Measurements from ENCODE around the gene PPBP.

The PPBP gene

DNA sequence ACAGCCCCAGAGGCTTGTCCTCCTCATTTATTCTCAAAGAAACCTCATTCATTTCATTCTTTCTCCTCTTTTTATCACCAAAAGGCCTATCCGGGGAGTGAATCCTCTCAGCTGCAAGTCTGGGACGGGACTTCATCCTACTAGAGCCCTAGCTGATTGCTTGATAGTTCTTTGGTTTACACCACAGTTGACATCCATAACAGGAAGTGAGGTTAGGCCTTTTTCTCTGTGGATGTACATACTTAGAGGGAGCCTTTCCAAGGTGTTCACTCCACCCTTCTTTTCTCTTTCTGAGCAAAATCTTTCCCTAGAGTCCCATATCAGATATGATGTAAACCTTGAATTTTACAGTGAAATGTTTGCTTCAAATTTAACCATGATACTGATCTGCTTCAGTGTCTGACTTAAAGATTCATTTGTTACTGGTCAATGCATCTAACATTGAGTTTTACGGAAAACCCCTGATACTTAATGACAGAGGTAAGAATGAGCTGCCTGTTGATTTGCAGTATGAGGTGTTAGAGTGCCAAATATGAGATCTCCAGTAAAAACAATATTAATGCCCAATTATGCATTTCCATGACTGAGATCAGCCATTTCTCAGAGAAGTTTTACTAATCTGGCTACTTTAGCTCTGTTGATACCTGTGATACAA lies 27.3 kb upstream of the PPBP start:
- H3K9ac ChIP-seq (ENCODE audit: low read depth, low read length), result no peak overlapping the region
- H3K9me3 ChIP-seq (replicated peaks; ENCODE audit: low read length), result no peaks in the 10 kb centered on the region
- H3K27me3 ChIP-seq (ENCODE audit: control insufficient read depth, insufficient read depth, low read length), result no peaks in the 10 kb centered on the region
- no peak overlapping the region for H3K4me3 ChIP-seq (ENCODE audit: low read length)
- H3K4me2 ChIP-seq (ENCODE audit: low read length), result no peak overlapping the region
- H3K4me1 ChIP-seq (ENCODE audit: control insufficient read depth, insufficient read depth, low read length), result no peaks in the 10 kb centered on the region
- H3K36me3 ChIP-seq (ENCODE audit: insufficient read depth, low read length), result no peaks in the 10 kb centered on the region

DNA sequence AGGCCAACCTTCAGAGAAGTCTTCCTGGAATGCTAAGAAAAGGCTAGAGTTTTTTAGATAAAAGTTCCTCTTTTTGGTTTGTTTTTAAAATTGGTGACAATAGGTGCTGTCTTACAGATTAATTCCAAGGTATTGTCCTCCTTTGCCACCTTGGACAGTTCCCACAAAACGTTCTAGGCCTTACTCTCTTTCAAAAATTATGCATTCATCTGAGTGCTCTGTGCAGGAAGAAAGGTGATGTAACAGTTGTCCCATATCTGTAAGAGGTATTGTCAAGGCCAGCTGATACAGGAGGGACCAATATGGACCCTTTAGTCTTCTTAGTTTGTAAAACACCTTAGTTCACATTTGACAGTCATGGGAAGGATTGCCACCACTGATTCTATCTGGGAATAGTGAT lies 26.3 kb upstream of the PPBP start:
- no peak overlapping the region for H3K9ac ChIP-seq (ENCODE audit: low read depth, low read length)
- no peak overlapping the region for H3K4me3 ChIP-seq (ENCODE audit: low read length)
- no peak overlapping the region for H3K4me2 ChIP-seq (ENCODE audit: low read length)
- H3K9me3 ChIP-seq (replicated peaks; ENCODE audit: low read length), result no peaks in the 10 kb centered on the region
- H3K4me1 ChIP-seq (ENCODE audit: control insufficient read depth, insufficient read depth, low read length), result no peaks in the 10 kb centered on the region
- H3K27me3 ChIP-seq (ENCODE audit: control insufficient read depth, insufficient read depth, low read length), result no peaks in the 10 kb centered on the region
- no peaks in the 10 kb centered on the region for H3K36me3 ChIP-seq (ENCODE audit: insufficient read depth, low read length)

DNA sequence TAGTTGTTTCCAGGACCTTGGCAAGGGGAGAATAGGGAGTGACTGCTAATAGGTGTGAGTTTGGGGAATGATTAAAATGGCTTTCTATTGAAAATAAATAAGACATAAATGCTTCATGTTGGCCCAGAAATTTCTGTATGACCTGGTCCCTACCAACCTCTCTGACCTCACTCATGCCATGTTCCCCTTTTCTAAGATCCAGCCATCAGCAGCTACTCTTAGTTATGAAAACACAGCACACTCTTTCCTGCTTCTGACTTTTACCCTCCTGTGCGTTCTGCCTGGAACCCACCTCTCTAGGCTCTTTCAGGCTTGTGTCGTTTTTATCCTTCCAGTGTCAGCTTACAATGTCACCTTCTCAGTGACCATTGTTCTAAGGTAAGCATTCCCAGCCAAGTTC lies 25.3 kb upstream of the PPBP start:
- no peaks in the 10 kb centered on the region for H3K27me3 ChIP-seq (ENCODE audit: control insufficient read depth, insufficient read depth, low read length)
- H3K9me3 ChIP-seq (replicated peaks; ENCODE audit: low read length), result no peaks in the 10 kb centered on the region
- H3K36me3 ChIP-seq (ENCODE audit: insufficient read depth, low read length), result no peaks in the 10 kb centered on the region

DNA sequence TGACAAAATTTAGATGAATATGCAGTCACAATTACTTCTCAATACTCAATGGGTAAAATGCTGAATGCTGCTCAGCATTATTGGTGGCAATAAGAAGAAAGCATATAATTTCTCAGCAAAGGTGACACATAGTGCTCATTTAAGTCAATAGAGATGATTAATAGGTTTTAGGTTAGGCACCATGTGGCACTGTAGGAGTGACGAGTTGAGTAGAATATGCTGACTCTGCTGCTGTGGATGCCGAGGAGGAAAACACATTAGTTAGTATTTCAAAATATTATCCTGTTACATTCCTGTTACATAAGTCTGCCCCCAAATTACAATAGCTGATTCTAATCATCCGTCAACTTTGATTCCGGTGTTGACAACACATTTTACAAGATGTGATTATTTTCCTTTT lies 24.1 kb upstream of the PPBP start:
- Histone ChIP-seq H3K36me3 (ENCODE audit: insufficient read depth, low read length) (no peaks in the 10 kb centered on the region), H3K9ac (ENCODE audit: low read depth, low read length) (no peak overlapping the region), H3K4me3 (ENCODE audit: low read length) (no peak overlapping the region), H3K4me1 (ENCODE audit: control insufficient read depth, insufficient read depth, low read length) (peaks cover 2% of the 10 kb centered on the region), H3K4me2 (ENCODE audit: low read length) (no peak overlapping the region), H3K9me3 (replicated peaks; ENCODE audit: low read length) (no peaks in the 10 kb centered on the region), H3K27me3 (ENCODE audit: control insufficient read depth, insufficient read depth, low read length) (no peaks in the 10 kb centered on the region)

More for the DNA sequence above, 25.3 kb upstream of the PPBP start:
- Histone ChIP-seq H3K4me3 (ENCODE audit: low read length) (no peak overlapping the region), H3K4me2 (ENCODE audit: low read length) (no peak overlapping the region), H3K4me1 (ENCODE audit: control insufficient read depth, insufficient read depth, low read length) (no peaks in the 10 kb centered on the region), H3K9ac (ENCODE audit: low read depth, low read length) (no peak overlapping the region)

DNA sequence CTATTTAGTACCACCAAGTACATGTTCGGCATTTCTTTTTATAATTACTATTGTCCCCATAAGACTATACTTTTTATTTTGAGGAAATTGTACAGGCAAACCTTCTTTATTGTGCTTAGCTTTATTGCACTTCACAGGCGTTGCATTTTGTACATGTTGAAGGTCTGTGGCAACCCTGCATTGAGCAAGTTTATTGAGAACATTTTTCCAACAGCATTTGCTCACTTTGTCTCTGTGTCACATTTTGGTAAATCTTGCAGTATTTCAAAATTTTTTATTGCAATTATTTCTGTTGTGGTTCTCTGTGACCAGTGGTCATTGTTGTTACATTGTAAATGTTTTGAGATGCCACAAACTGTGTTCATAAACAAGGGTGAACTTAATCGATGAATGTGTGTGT lies 21.3 kb upstream of the PPBP start:
- Histone ChIP-seq H3K4me1 (ENCODE audit: control insufficient read depth, insufficient read depth, low read length) (peaks cover 28% of the 10 kb centered on the region), H3K36me3 (ENCODE audit: insufficient read depth, low read length) (no peaks in the 10 kb centered on the region), H3K27me3 (ENCODE audit: control insufficient read depth, insufficient read depth, low read length) (no peaks in the 10 kb centered on the region), H3K9ac (ENCODE audit: low read depth, low read length) (no peak overlapping the region), H3K9me3 (replicated peaks; ENCODE audit: low read length) (no peaks in the 10 kb centered on the region), H3K4me2 (ENCODE audit: low read length) (no peak overlapping the region), H3K4me3 (ENCODE audit: low read length) (no peak overlapping the region)

DNA sequence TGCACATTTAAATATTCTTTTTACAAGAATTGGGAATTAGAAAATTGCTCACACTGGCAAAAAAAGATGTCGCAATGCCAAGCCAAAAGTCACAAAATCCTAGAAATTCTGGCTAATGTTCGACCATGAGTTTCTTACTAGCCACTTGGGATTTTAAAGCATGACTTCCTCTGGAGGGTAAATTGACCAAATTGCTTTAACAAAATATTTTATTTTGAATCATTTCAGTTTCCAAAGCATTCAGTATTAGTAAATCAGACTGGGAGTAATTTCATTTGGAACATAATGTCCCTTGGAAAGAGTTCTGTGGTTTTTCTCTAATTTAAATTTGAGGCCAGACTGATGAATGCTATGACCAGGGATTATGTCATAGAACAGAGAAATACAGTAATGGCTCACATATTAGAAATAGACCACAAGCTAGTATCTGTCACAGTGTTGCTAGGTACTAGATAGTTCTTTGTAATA lies 18.1 kb upstream of the PPBP start:
- Histone ChIP-seq H3K36me3 (ENCODE audit: insufficient read depth, low read length) (no peaks in the 10 kb centered on the region), H3K27me3 (ENCODE audit: control insufficient read depth, insufficient read depth, low read length) (no peaks in the 10 kb centered on the region), H3K4me1 (ENCODE audit: control insufficient read depth, insufficient read depth, low read length) (peaks cover 33% of the 10 kb centered on the region), H3K9ac (ENCODE audit: low read depth, low read length) (peak overlapping the region; percentile 87), H3K4me2 (ENCODE audit: low read length) (peak overlapping the region; percentile 71), H3K9me3 (replicated peaks; ENCODE audit: low read length) (no peaks in the 10 kb centered on the region), H3K4me3 (ENCODE audit: low read length) (peak overlapping the region; percentile 35)

DNA sequence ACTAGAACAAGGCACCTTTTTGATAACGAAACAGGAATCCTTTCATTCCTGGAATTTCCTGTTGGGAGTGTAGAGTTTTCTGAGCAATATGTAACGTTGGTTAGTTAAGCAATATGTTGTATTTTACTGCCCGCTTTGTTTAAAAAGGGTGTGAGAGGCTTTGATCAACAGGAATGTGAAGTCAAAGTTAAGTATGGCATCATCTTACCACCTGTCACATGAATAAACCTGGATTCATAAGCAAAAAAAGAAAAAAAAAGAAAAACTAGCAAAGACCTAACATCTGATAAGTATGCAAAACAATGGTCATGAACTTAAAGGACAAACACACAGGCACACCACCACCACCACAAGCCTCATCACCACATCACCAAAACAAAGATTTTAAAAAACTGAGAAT lies 17.5 kb upstream of the PPBP start:
- peak overlapping the region; percentile 87 for H3K9ac ChIP-seq (ENCODE audit: low read depth, low read length)
- H3K4me2 ChIP-seq (ENCODE audit: low read length), result peak overlapping the region; percentile 67
- no peaks in the 10 kb centered on the region for H3K27me3 ChIP-seq (ENCODE audit: control insufficient read depth, insufficient read depth, low read length)
- H3K9me3 ChIP-seq (replicated peaks; ENCODE audit: low read length), result no peaks in the 10 kb centered on the region
- H3K36me3 ChIP-seq (ENCODE audit: insufficient read depth, low read length), result no peaks in the 10 kb centered on the region
- H3K4me1 ChIP-seq (ENCODE audit: control insufficient read depth, insufficient read depth, low read length), result peaks cover 33% of the 10 kb centered on the region
- peak overlapping the region; percentile 35 for H3K4me3 ChIP-seq (ENCODE audit: low read length)

DNA sequence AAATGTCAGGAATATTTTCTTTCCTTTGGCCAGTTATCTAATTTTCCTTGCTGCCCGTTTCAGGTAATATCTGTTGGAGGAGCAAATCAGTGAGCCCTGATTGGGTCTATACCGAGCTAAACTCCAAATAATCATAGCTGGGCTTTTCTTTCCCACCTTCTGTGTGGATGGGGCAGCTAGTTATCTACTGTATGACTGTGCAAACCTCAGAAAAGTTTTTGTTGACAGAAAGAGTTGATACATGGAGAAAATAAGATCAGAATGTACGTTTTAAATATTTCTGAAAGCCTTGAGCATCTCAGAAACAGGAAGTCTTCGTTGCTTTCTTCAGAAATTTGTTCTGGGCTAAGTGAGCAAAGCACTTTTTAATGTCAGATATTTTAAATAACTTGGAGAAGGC lies 16.7 kb upstream of the PPBP start:
- Histone ChIP-seq H3K9ac (ENCODE audit: low read depth, low read length) (peak overlapping the region; percentile 87), H3K4me2 (ENCODE audit: low read length) (peak overlapping the region; percentile 67), H3K9me3 (replicated peaks; ENCODE audit: low read length) (no peaks in the 10 kb centered on the region), H3K4me1 (ENCODE audit: control insufficient read depth, insufficient read depth, low read length) (peaks cover 33% of the 10 kb centered on the region), H3K4me3 (ENCODE audit: low read length) (no peak overlapping the region), H3K27me3 (ENCODE audit: control insufficient read depth, insufficient read depth, low read length) (no peaks in the 10 kb centered on the region), H3K36me3 (ENCODE audit: insufficient read depth, low read length) (no peaks in the 10 kb centered on the region)

DNA sequence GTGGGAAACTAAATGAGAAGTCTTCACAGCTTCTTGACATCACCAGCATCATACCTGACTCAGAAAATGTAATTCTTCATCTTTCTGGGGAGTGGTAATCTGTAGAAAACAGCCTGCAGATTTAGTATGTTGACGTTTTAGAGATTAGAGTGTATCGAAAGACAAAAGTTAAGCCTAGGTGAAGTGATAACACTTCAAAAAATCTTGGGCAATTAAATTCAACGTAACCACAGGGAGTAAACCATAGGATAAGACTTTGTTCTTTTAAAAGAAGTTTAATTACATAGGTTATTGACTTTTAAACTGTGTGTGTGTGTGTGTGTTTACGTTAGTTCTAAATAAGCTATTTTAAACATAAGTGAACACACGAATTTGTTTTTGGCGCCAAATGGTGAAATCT lies 12.3 kb upstream of the PPBP start:
- Histone ChIP-seq H3K4me1 (ENCODE audit: control insufficient read depth, insufficient read depth, low read length) (peaks cover 26% of the 10 kb centered on the region), H3K36me3 (ENCODE audit: insufficient read depth, low read length) (no peaks in the 10 kb centered on the region), H3K4me2 (ENCODE audit: low read length) (no peak overlapping the region), H3K27me3 (ENCODE audit: control insufficient read depth, insufficient read depth, low read length) (no peaks in the 10 kb centered on the region), H3K9ac (ENCODE audit: low read depth, low read length) (no peak overlapping the region), H3K4me3 (ENCODE audit: low read length) (no peak overlapping the region), H3K9me3 (replicated peaks; ENCODE audit: low read length) (no peaks in the 10 kb centered on the region)

DNA sequence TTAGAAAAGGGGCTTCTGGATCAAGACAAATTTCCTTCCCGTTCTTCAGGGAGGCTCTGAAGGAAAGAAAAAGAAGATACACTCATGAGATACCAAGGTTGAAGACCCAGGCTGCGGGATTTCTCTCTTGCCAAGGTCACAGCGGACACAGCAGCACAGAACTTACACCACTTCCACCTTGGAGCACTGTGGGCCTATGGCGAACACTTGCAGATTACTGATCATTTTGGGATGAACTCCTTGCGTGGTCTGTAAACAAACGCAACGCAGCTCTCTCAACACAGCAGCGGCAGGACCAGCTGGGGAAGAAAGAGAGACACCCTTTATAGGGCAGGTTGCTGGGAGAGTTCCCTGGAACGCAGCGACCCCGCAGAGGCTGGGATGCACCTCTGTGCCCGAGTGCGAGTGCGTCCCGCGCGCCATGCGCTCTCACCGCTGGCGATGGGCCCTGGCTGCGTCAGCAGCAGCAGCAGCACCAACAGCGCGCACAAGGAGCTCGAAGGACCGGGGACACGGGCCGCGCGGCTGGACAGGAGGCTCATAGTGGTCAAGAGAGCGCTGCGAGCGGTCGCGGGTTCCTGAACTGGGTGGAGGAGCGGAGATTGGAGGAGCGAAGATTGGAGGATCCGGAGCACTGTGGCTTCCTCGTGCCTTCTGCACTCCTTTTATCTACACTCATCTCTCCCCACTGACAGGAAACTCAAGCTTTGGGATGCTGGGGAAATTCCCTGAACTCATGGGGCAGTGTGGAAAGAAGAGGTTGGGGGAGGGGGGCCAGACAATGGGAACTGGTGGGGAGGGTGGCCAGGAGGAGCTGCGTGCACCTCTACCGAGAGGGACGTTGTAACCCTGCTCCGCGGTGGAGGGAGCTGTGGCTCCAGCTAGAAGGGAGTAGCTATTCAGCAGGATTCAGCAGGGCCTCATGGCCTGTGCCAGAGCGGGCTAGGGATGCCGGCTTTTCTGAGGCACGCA lies 10.3 kb upstream of the PPBP start, which contains the start of gene CXCL5:
Gene CXCL5 (minus strand): TSS at position 638 of the 972 bp plus-strand sequence. CDS start 96 bp downstream, at position 542.
- H3K4me2 ChIP-seq (ENCODE audit: low read length), result peak within 1 kb of the TSS; percentile 77
- H3K36me3 ChIP-seq (ENCODE audit: insufficient read depth, low read length), result no peaks in the 10 kb centered on the region
- no peaks in the 10 kb centered on the region for H3K27me3 ChIP-seq (ENCODE audit: control insufficient read depth, insufficient read depth, low read length)
- H3K9me3 ChIP-seq (replicated peaks; ENCODE audit: low read length), result no peaks in the 10 kb centered on the region
- H3K4me1 ChIP-seq (ENCODE audit: control insufficient read depth, insufficient read depth, low read length), result peaks cover 11% of the 10 kb centered on the region
- peak within 1 kb of the TSS; percentile 46 for H3K4me3 ChIP-seq (ENCODE audit: low read length)
- peak within 1 kb of the TSS; percentile 59 for H3K9ac ChIP-seq (ENCODE audit: low read depth, low read length)

DNA sequence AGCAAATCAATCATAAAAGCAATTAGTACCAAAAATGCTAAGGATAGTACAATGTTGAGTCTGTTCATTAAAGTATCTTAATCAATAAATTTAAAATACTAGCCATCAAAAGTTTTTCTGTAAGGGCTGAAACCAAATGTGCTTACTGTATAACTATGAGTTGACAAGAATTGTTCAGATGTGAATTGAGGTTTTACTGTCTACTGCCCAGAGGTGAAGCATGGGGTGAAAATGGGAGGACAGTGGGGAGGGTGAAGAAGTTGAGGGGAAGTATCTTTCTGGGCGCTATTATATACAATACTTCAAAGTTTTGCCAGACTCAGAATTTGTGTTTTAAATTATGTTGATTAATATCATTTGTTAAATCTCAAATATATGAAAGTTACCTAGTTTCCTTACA lies 4.1 kb upstream of the PPBP start:
- no peaks in the 10 kb centered on the region for H3K27me3 ChIP-seq (ENCODE audit: control insufficient read depth, insufficient read depth, low read length)
- no peaks in the 10 kb centered on the region for H3K4me1 ChIP-seq (ENCODE audit: control insufficient read depth, insufficient read depth, low read length)

More for the DNA sequence above, 4.1 kb upstream of the PPBP start:
- H3K36me3 ChIP-seq (ENCODE audit: insufficient read depth, low read length), result no peaks in the 10 kb centered on the region
- H3K9ac ChIP-seq (ENCODE audit: low read depth, low read length), result no peak overlapping the region
- H3K4me3 ChIP-seq (ENCODE audit: low read length), result no peak overlapping the region
- no peak overlapping the region for H3K4me2 ChIP-seq (ENCODE audit: low read length)
- H3K9me3 ChIP-seq (replicated peaks; ENCODE audit: low read length), result no peaks in the 10 kb centered on the region

Measured in skeletal muscle satellite cell (primary cell).